HEK293T (cell line): ENCODE measurements around the gene PPP2R5C.

ENCODE experiments used
- CTBP1 ChIP-seq: fragments of 450-650 bp; IDR thresholded peaks from 2 replicates; pipeline ENCODE4 v1.6.1; 2016; ENCODE audit warnings: borderline replicate concordance
- FOXK2 ChIP-seq: fragments of 450-650 bp; IDR thresholded peaks from 2 replicates; pipeline ENCODE4 v1.6.1; 2016; ENCODE audit warnings: mild to moderate bottlenecking
- FOXM1 ChIP-seq: fragments of 450-650 bp; IDR thresholded peaks from 2 replicates; pipeline ENCODE4 v1.6.1; 2017; ENCODE audit warnings: mild to moderate bottlenecking, borderline replicate concordance
- SUZ12 ChIP-seq: fragments of 450-650 bp; IDR thresholded peaks from 2 replicates; pipeline ENCODE4 v1.6.1; 2016; ENCODE audit warnings: mild to moderate bottlenecking

DNA sequence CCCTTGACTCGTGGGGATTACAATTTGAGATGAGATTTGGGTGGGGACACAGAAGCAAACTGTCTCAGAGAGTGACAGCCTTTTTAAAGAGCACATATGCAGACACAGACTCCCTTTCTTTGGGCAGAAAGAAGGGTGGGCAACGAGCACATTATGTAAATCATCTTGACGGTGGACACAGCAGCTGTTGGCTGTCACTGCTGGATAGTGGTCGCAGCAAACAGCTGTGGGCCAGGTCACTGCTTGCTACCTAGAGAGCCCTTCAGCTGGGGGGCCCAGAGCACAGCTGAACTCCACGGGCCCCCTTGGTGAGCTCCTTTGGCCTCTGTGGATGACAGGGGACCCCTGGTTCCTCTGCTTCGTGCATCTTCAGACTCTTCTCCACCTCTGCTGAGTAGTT is 23.1 kb downstream of the PPP2R5C start:
- TF ChIP-seq FOXM1 = no peak
- TF ChIP-seq FOXK2 = no peak
- no peak for TF ChIP-seq SUZ12
- no peak for TF ChIP-seq CTBP1
